ENCODE data around the gene CLN6.

DNA sequence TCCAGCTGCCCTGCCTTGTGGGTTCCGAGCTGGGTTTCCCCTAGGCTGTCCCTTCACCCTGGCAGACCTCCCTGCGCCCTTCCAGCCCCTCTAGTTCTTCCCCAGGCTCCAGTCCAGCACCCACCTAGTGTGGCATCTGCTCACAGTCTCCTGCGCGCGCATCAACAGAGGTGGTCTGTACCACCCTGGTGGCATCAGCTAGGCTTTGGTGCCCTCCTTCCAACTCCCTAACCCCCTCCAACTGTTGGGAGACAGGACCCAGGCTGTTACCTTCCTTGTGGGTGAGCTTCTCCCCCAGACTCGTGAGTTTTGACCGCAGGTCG, 32.4 kb downstream of the CLN6 start:
- no peak for TF ChIP-seq CTCF (IDR thresholded peaks at IDR 0.05)
- no peak for TF ChIP-seq POLR2A (IDR thresholded peaks at IDR 0.05)
- no peak for TF ChIP-seq EP300 (IDR thresholded peaks at IDR 0.05)

Data from stomach (tissue), 4 donors.